PC-3 (cell line): ENCODE results near the gene EARS2. TPM values are rescaled to one million over a fixed set of nuclear protein-coding genes. Genes with fewer than 3 reads are reported as not detected.

Experiments used
- ATAC-seq: fragments of 200-7000 bp; cut with Tn5 transposase; 2 replicates; pipeline ENCODE4 v1.9.1; 2020; ENCODE audit warnings: mild to moderate bottlenecking, moderate library complexity
- BruUV-seq: library from RNA; stranded (reverse); fragments of 400-500 nt; replicated peaks from 2 replicates; lab custom pipeline; 2021; lab: Mats Ljungman, UMichigan
- CTCF ChIA-PET: fragments of 300-600 bp; sonication (Branson Sonifier 250); formaldehyde crosslinking; loops from one replicate; lab custom pipeline; 2022; ENCODE audit warnings: antibody characterized with exemption; lab: Charles Lee
- POLR2A ChIA-PET: fragments of 300-600 bp; sonication (Branson Sonifier 250); formaldehyde crosslinking; loops from one replicate; lab custom pipeline; 2022; ENCODE audit warnings: antibody characterized with exemption; ENCODE audit not compliant: unreplicated experiment; lab: Charles Lee
- DNase-seq: peaks from one replicate; pipeline ENCODE4 v3.0.0-alpha.2; 2015
- H2AFZ ChIP-seq: fragments of 300-600 bp; sonication (generic); 2 replicates; pipeline ENCODE4 v1.6.0; 2016; ENCODE audit warnings: antibody characterized with exemption, low read length
- H3F3A ChIP-seq: fragments of 300-600 bp; sonication (generic); one replicate; pipeline ENCODE4 v1.6.0; 2017; ENCODE audit warnings: antibody characterized with exemption, low read length, control low read depth, mild to moderate bottlenecking; ENCODE audit not compliant: unreplicated experiment
- H3K27ac ChIP-seq: fragments of 300-600 bp; sonication (generic); 2 replicates; pipeline ENCODE4 v1.5.1; 2016; ENCODE audit warnings: mild to moderate bottlenecking, low read length
- H3K27me3 ChIP-seq: fragments of 300-600 bp; sonication (generic); 2 replicates; pipeline ENCODE4 v1.6.1; 2016; ENCODE audit warnings: low read length, mixed read lengths
- H3K36me3 ChIP-seq: fragments of 300-600 bp; sonication (generic); 2 replicates; pipeline ENCODE4 v1.6.1; 2016; ENCODE audit warnings: low read depth, mixed run types, low read length, mixed read lengths
- H3K4me1 ChIP-seq: fragments of 300-600 bp; sonication (generic); 2 replicates; pipeline ENCODE4 v1.5.1; 2016; ENCODE audit warnings: low read length; ENCODE audit not compliant: insufficient read depth
- H3K4me2 ChIP-seq: fragments of 300-600 bp; sonication (generic); 2 replicates; pipeline ENCODE4 v1.6.0; 2016; ENCODE audit warnings: low read length
- H3K4me3 ChIP-seq: fragments of 300-600 bp; sonication (generic); 2 replicates; pipeline ENCODE4 v1.5.1; 2016; ENCODE audit warnings: mild to moderate bottlenecking, low read length, mixed read lengths
- H3K79me2 ChIP-seq: fragments of 300-600 bp; sonication (generic); 2 replicates; pipeline ENCODE4 v1.6.1; 2017; ENCODE audit warnings: low read length, mixed read lengths
- H3K9ac ChIP-seq: fragments of 300-600 bp; sonication (generic); 2 replicates; pipeline ENCODE4 v1.6.0; 2016; ENCODE audit warnings: mild to moderate bottlenecking, low read length
- H3K9me2 ChIP-seq: fragments of 300-600 bp; sonication (generic); replicated peaks from 2 replicates; pipeline ENCODE4 v1.6.1; 2016; ENCODE audit warnings: mixed run types, low read length, mixed read lengths
- H3K9me3 ChIP-seq: fragments of 300-600 bp; sonication (generic); 2 replicates; pipeline ENCODE4 v1.6.1; 2016; ENCODE audit warnings: low read length, mixed read lengths
- H4K20me1 ChIP-seq: fragments of 300-600 bp; sonication (generic); 2 replicates; pipeline ENCODE4 v1.6.1; 2016; ENCODE audit warnings: low read length, mixed read lengths
- EZH2 ChIP-seq: fragments of 300-600 bp; sonication (generic); IDR thresholded peaks from one replicate; pipeline ENCODE4 v1.6.1; 2017; ENCODE audit warnings: antibody characterized with exemption, mild to moderate bottlenecking, low read length; ENCODE audit not compliant: unreplicated experiment
- EZH2phosphoT487 ChIP-seq: fragments of 300-600 bp; sonication (generic); IDR thresholded peaks from 2 replicates; pipeline ENCODE4 v1.6.1; 2018; ENCODE audit warnings: mild to moderate bottlenecking, antibody characterized with exemption, low read length, borderline replicate concordance
- intact Hi-C: fragments of 100-400 bp; cut with micrococcal nuclease; formaldehyde crosslinking; loops from 2 replicates; pipeline ENCODE4 v1.9.0; 2023
- total RNA-seq: library from RNA; depleted of rRNA; stranded (reverse); fragments of >200 nt; gene quantifications from 2 replicates; pipeline ENCODE4 v1.2.3, GENCODE V29; 2014
- TF ChIP-seq, protein P1 (sequence below): fragments of 300-600 bp; sonication (generic); conservative IDR thresholded peaks from 2 replicates; pipeline ENCODE4 v1.5.1; 2017; ENCODE audit warnings: antibody characterized with exemption, low read depth, mild to moderate bottlenecking, low read length

The EARS2 gene
- total RNA-seq, 1 experiment from 2014 or later = 23.7 TPM

DNA sequence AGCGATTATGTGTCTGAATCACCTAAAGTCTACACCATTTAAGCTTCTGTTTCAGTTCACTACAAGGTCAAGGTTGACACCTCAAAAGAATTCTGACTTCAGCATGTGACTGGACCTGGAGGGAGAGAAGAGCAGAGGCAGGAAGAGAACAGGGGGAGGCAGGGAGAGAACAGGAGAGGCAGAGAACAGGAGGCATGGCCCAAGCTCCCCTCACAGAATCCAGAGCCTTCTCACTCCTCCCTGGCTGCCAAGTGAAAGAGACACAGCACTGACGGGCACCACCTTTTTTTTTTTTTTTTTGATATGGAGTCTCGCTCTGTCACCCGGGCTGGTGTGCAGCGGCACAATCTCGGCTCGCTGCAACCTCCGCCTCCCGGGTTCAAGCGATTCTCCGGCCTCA, 58.3 kb downstream of the EARS2 start:
- ATAC-seq (no peak), DNase-seq (no peak)
- Histone ChIP-seq H3K9ac (no peak overlapping the region), H3K27ac (no peak overlapping the region), H3K36me3 (peaks cover 2% of the 10 kb centered on the region; the same call in 1 of the 2 replicates), H3K4me1 (no peaks in the 10 kb centered on the region), H2AFZ (no peak overlapping the region), H3K4me3 (no peak overlapping the region), H3K27me3 (no peaks in the 10 kb centered on the region), H3K9me2 (no peaks in the 10 kb centered on the region), H4K20me1 (no peaks in the 10 kb centered on the region), H3K9me3 (no peaks in the 10 kb centered on the region), H3K4me2 (no peak overlapping the region), H3F3A (no peaks in the 10 kb centered on the region), H3K79me2 (peaks cover 68% of the 10 kb centered on the region)
- CTCF ChIA-PET = no interaction called here
- POLR2A ChIA-PET = no interaction called here
- BruUV-seq = no TSS peak
- TF ChIP-seq EZH2phosphoT487 = no peak
- TF ChIP-seq, protein P1, sequence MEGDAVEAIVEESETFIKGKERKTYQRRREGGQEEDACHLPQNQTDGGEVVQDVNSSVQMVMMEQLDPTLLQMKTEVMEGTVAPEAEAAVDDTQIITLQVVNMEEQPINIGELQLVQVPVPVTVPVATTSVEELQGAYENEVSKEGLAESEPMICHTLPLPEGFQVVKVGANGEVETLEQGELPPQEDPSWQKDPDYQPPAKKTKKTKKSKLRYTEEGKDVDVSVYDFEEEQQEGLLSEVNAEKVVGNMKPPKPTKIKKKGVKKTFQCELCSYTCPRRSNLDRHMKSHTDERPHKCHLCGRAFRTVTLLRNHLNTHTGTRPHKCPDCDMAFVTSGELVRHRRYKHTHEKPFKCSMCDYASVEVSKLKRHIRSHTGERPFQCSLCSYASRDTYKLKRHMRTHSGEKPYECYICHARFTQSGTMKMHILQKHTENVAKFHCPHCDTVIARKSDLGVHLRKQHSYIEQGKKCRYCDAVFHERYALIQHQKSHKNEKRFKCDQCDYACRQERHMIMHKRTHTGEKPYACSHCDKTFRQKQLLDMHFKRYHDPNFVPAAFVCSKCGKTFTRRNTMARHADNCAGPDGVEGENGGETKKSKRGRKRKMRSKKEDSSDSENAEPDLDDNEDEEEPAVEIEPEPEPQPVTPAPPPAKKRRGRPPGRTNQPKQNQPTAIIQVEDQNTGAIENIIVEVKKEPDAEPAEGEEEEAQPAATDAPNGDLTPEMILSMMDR = no peak
- no peak for TF ChIP-seq EZH2
- intact Hi-C loops = no loop called here

DNA sequence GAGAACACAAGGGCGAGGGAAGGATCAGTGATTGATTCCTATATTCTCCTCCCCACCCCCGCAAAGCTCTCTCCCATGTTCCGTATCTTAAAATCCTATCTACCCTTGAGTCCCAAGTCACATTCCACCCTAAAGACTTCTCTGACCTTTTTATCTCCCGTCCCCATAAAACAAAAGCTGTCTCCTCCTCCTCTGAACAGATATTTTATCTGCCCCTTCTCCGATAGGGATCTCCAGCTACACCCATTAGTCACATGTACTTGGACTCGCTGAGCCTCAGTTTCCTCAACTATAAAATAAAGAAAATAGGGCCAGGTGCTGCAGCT, 59.6 kb downstream of the EARS2 start:
- no peak overlapping the region for H3K4me2 ChIP-seq
- H3K9ac ChIP-seq = no peak overlapping the region
- ATAC-seq (no peak), DNase-seq (no peak)
- peaks cover 55% of the 10 kb centered on the region for H3K79me2 ChIP-seq
- H3F3A ChIP-seq = no peaks in the 10 kb centered on the region
- H3K4me3 ChIP-seq = no peak overlapping the region
- TF ChIP-seq EZH2 (no peak), EZH2phosphoT487 (no peak)
- TF ChIP-seq, protein P1 = no peak
- ChIA-PET CTCF (no interaction called here), POLR2A (no interaction called here)
- no peaks in the 10 kb centered on the region for H3K27me3 ChIP-seq
- no TSS peak for BruUV-seq
- no peak overlapping the region for H3K27ac ChIP-seq
- peaks cover 2% of the 10 kb centered on the region; the same call in 1 of the 2 replicates for H3K36me3 ChIP-seq
- H3K9me2 ChIP-seq = no peaks in the 10 kb centered on the region
- H2AFZ ChIP-seq = no peak overlapping the region
- intact Hi-C loops = no loop called here
- no peaks in the 10 kb centered on the region for H3K9me3 ChIP-seq
- no peaks in the 10 kb centered on the region for H4K20me1 ChIP-seq
- peaks cover 4% of the 10 kb centered on the region for H3K4me1 ChIP-seq

DNA sequence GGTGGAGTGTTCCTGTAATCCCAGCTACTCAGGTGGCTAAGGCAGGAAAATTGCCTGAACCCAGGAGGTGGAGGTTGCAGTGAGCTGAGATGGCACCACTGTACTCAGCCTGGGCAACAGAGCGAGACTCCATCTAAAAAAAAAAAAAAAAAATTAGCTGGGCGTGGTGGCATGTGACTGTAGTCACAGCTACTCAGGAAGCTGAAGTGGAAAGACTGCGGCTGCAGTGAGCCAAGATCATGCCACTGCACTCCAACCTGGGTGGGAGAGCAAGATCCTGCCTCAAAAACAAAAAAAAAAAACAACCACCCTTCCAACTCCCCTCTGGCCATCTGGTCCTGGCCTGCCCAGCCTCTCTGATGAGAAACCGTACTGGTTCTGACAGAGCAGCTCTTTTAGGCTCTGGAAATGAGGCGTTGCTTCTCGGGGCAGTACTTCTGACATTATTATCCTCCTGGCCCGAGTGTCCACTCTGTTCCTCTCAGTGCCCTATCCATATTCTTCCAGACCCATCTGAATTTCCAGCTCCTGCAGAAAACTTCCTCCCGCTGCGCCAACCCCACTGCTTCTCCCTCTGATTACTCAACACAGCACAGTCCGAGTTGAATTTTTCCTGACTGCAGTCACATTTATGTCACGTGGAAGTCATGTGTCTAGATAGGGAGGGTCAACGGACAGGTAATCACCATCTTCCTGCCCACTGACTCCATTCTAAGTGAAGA, 60.2 kb downstream of the EARS2 start:
- H3K27me3 ChIP-seq = no peaks in the 10 kb centered on the region
- DNase-seq (no peak), ATAC-seq (no peak)
- ChIA-PET POLR2A (no interaction called here), CTCF (no interaction called here)
- no peak for TF ChIP-seq EZH2
- TF ChIP-seq, protein P1 = no peak
- no peak for TF ChIP-seq EZH2phosphoT487
- H3K27ac ChIP-seq = no peak overlapping the region
- H3K9me3 ChIP-seq = no peaks in the 10 kb centered on the region
- peaks cover 2% of the 10 kb centered on the region; the same call in 1 of the 2 replicates for H3K36me3 ChIP-seq
- H3K79me2 ChIP-seq = peaks cover 50% of the 10 kb centered on the region
- intact Hi-C loops = no loop called here
- H3F3A ChIP-seq = no peaks in the 10 kb centered on the region
- no peak overlapping the region for H3K9ac ChIP-seq
- H2AFZ ChIP-seq = no peak overlapping the region
- H3K4me1 ChIP-seq = peaks cover 9% of the 10 kb centered on the region
- no peak overlapping the region for H3K4me2 ChIP-seq
- no TSS peak for BruUV-seq
- no peak overlapping the region for H3K4me3 ChIP-seq
- H4K20me1 ChIP-seq = no peaks in the 10 kb centered on the region
- no peaks in the 10 kb centered on the region for H3K9me2 ChIP-seq
